ENCODE measurements around the gene MTERF2.

Gene MTERF2

GRCh38 chr12:106954462-106955376 is 32.2 kb downstream of the MTERF2 start:
- DNase-seq (ENCODE audit: low read depth in 2 of 2) = no peak

- no peak for DNase-seq (ENCODE audit: low read depth in 2 of 2)
Measured at GRCh38 chr12:106953352-106954250, 33.3 kb downstream of the MTERF2 start.

- DNase-seq (ENCODE audit: low read depth in 2 of 2) = no peak
Measured at GRCh38 chr12:106950591-106950990, 36.4 kb downstream of the MTERF2 start.

- DNase-seq (ENCODE audit: low read depth in 2 of 2) = no peak
Measured at GRCh38 chr12:106947461-106947860, 39.5 kb downstream of the MTERF2 start.

- no peak for DNase-seq (ENCODE audit: low read depth in 2 of 2)
Measured at GRCh38 chr12:106945261-106945851, 41.6 kb downstream of the MTERF2 start.

- no peak for DNase-seq (ENCODE audit: low read depth in 2 of 2)
Measured at GRCh38 chr12:106942775-106943174, 44.2 kb downstream of the MTERF2 start.

GRCh38 chr12:106941481-106942156 is 45.3 kb downstream of the MTERF2 start:
- DNase-seq (ENCODE audit: low read depth in 2 of 2) = no peak

- DNase-seq (ENCODE audit: low read depth in 2 of 2) = no peak
Measured at GRCh38 chr12:106934277-106934676, 52.7 kb downstream of the MTERF2 start.
